ENCODE results near the gene MYRIP. TPM values are rescaled to one million over a fixed set of nuclear protein-coding genes. Genes with fewer than 3 reads are reported as not detected.

Gene MYRIP
- total RNA-seq, 1 experiment from 2014 or later = not detected

- TF ChIP-seq EZH2phosphoT487 (IDR thresholded peaks at IDR 0.05; ENCODE audit: borderline replicate concordance, low read length) = no peak
- no peak for TF ChIP-seq CTCF (conservative IDR thresholded peaks at IDR 0.05; ENCODE audit: low read depth, low read length)
- TF ChIP-seq EZH2 (IDR thresholded peaks at IDR 0.05; ENCODE audit: low read length, unreplicated experiment) = no peak
- Histone ChIP-seq H3K79me2 (ENCODE audit: low read length) (no peaks in the 10 kb centered on the region), H3K9me3 (ENCODE audit: low read length) (no peaks in the 10 kb centered on the region), H3K4me1 (ENCODE audit: insufficient read depth, low read length) (no peaks in the 10 kb centered on the region), H3K36me3 (ENCODE audit: low read depth, low read length) (no peaks in the 10 kb centered on the region), H3K9me2 (replicated peaks; ENCODE audit: low read length) (no peaks in the 10 kb centered on the region), H3F3A (ENCODE audit: low read length, unreplicated experiment) (no peaks in the 10 kb centered on the region), H3K9ac (ENCODE audit: low read length) (no peak overlapping the region), H4K20me1 (ENCODE audit: low read length) (no peaks in the 10 kb centered on the region), H3K27ac (ENCODE audit: low read length) (no peak overlapping the region), H2AFZ (ENCODE audit: low read length) (no peak overlapping the region), H3K4me3 (ENCODE audit: low read length) (no peak overlapping the region), H3K4me2 (ENCODE audit: low read length) (no peak overlapping the region), H3K27me3 (ENCODE audit: low read length) (peaks cover 29% of the 10 kb centered on the region)
- intact Hi-C loops (cut with micrococcal nuclease) = no loop called here
- DNase-seq (no peak), ATAC-seq (no peak)
- ChIA-PET POLR2A (ENCODE audit: unreplicated experiment) (no interaction called here), CTCF (no interaction called here)
- BruUV-seq (replicated peaks) = no TSS peak
Measured at GRCh38 chr3:40189118-40189517, 379.7 kb downstream of the MYRIP start.

GRCh38 chr3:40190056-40190455 is 380.6 kb downstream of the MYRIP start:
- no peaks in the 10 kb centered on the region for H3K9me2 ChIP-seq (replicated peaks; ENCODE audit: low read length)

More at GRCh38 chr3:40190056-40190455, 380.6 kb downstream of the MYRIP start:
- Histone ChIP-seq H3K36me3 (ENCODE audit: low read depth, low read length) (no peaks in the 10 kb centered on the region), H3K9me3 (ENCODE audit: low read length) (no peaks in the 10 kb centered on the region), H3K9ac (ENCODE audit: low read length) (no peak overlapping the region), H3K4me1 (ENCODE audit: insufficient read depth, low read length) (no peaks in the 10 kb centered on the region), H3K4me3 (ENCODE audit: low read length) (no peak overlapping the region), H3F3A (ENCODE audit: low read length, unreplicated experiment) (no peaks in the 10 kb centered on the region), H2AFZ (ENCODE audit: low read length) (no peak overlapping the region), H3K27me3 (ENCODE audit: low read length) (peaks cover 24% of the 10 kb centered on the region), H3K4me2 (ENCODE audit: low read length) (no peak overlapping the region), H3K27ac (ENCODE audit: low read length) (no peak overlapping the region), H3K79me2 (ENCODE audit: low read length) (no peaks in the 10 kb centered on the region), H4K20me1 (ENCODE audit: low read length) (no peaks in the 10 kb centered on the region)
- intact Hi-C loops (cut with micrococcal nuclease) = loop anchor here (10.0 kb wide), 1 partner anchor 1695 kb away; no protein-coding TSS in a partner anchor
- no peak for DNase-seq
- no peak for ATAC-seq
- ChIA-PET CTCF (no interaction called here), POLR2A (ENCODE audit: unreplicated experiment) (no interaction called here)
- TF ChIP-seq EZH2phosphoT487 (IDR thresholded peaks at IDR 0.05; ENCODE audit: borderline replicate concordance, low read length) = no peak
- TF ChIP-seq EZH2 (IDR thresholded peaks at IDR 0.05; ENCODE audit: low read length, unreplicated experiment) = no peak
- no peak for TF ChIP-seq CTCF (conservative IDR thresholded peaks at IDR 0.05; ENCODE audit: low read depth, low read length)
- no TSS peak for BruUV-seq (replicated peaks)
